Measurements from ENCODE around the gene PRELID3B.

GRCh38 chr20:59014680-59015389 lies 27.8 kb downstream of the PRELID3B start:
- TF ChIP-seq GABPA (IDR thresholded peaks at IDR 0.05; ENCODE audit: low read depth) (no peak), CTCF (IDR thresholded peaks at IDR 0.05; ENCODE audit: insufficient read depth, low read length) (no peak), POLR2AphosphoS5 (IDR thresholded peaks at IDR 0.05; ENCODE audit: low read depth) (no peak)

Measured in HL-60 (cell line).